Erythroblast (primary cell): ENCODE results near the gene TOGARAM2.

Experiments used
- GATA1 ChIP-seq: IDR thresholded peaks from 2 replicates; pipeline ENCODE4 v1.6.1; 2011; ENCODE audit warnings: low read depth, mild to moderate bottlenecking, control low read depth, low read length, moderate library complexity
- POLR2A ChIP-seq: IDR thresholded peaks from 2 replicates; pipeline ENCODE4 v1.6.1; 2011; ENCODE audit warnings: mild to moderate bottlenecking, low read length

DNA sequence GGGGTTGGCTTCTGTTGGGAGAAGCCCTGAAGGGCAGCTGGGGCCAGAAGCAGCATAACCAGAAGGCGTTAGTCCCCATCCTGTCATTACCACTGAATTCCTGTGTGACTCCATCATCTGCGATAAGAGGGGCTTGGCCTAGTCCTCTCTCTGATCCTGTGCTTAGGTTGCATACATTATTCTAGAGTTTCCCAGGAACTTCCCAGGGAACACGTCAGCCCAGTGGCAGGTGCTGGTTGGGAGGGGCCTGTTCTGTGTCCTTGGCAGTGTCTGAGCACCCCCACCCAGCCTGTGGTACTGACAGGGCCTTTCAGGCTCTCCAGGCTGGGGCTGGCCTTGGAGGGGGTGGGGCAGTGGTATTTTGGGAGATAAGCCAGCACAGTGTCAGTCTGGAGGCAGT, 4.5 kb upstream of the TOGARAM2 start:
- no peak for TF ChIP-seq POLR2A
- TF ChIP-seq GATA1 = no peak
